ENCODE data around the gene CACNA1S.
A peak's percentile ranks its signal among the peaks of the same experiment; 100 is the strongest.

CACNA1S gene

GRCh38 chr1:201112173-201112731, at the start of gene CACNA1S:
Gene CACNA1S (minus strand): TSS chr1:201112426. CDS start chr1:201112339, 87 bp downstream.
- DNase-seq: no peak

- no peak for DNase-seq
Observed at GRCh38 chr1:201157949-201158348, 45.7 kb upstream of the CACNA1S start.

GRCh38 chr1:201156819-201157218, 44.6 kb upstream of the CACNA1S start:
- no peak for DNase-seq

- DNase-seq: no peak
Observed at GRCh38 chr1:201156346-201156745, 44.1 kb upstream of the CACNA1S start.

- no peak for DNase-seq
Observed at GRCh38 chr1:201155354-201155753, 43.1 kb upstream of the CACNA1S start.

GRCh38 chr1:201154389-201155165, 42.4 kb upstream of the CACNA1S start, which contains the start of gene TMEM9:
Gene TMEM9 (minus strand): TSS chr1:201154474. CDS start chr1:201153923, 551 bp downstream.
- peak; percentile 87 for DNase-seq

- peak; percentile 81 for DNase-seq
Observed at GRCh38 chr1:201153474-201154388, 41.5 kb upstream of the CACNA1S start.

- DNase-seq: no peak
Observed at GRCh38 chr1:201149400-201149799, 37.2 kb upstream of the CACNA1S start.

GRCh38 chr1:201147396-201148015, 35.3 kb upstream of the CACNA1S start:
- DNase-seq: no peak

GRCh38 chr1:201146626-201147390, 34.6 kb upstream of the CACNA1S start:
- no peak for DNase-seq

GRCh38 chr1:201145816-201146215, 33.6 kb upstream of the CACNA1S start:
- DNase-seq: no peak

- no peak for DNase-seq
Observed at GRCh38 chr1:201145132-201145531, 32.9 kb upstream of the CACNA1S start.

- DNase-seq: no peak
Observed at GRCh38 chr1:201144701-201145100, 32.5 kb upstream of the CACNA1S start.

- no peak for DNase-seq
Observed at GRCh38 chr1:201143726-201144635, 31.8 kb upstream of the CACNA1S start.

GRCh38 chr1:201142849-201143725, 30.9 kb upstream of the CACNA1S start:
- DNase-seq: no peak

- no peak for DNase-seq
Observed at GRCh38 chr1:201142011-201142848, 30.0 kb upstream of the CACNA1S start.

GRCh38 chr1:201141418-201141817, 29.2 kb upstream of the CACNA1S start:
- DNase-seq: no peak

GRCh38 chr1:201140941-201141260, 28.7 kb upstream of the CACNA1S start:
- no peak for DNase-seq
